SK-N-SH (cell line): ENCODE data around the gene CCSER1. TPM values are rescaled to one million over a fixed set of nuclear protein-coding genes. Genes with fewer than 3 reads are reported as not detected.

Experiments used
- CTCF ChIA-PET: fragments of 300-600, 350-600 bp; formaldehyde crosslinking; extraction: SDS; loops from one replicate; lab custom pipeline; 2021; lab: Yijun Ruan, JAX
- POLR2A ChIA-PET: fragments of 350-600 bp; sonication (Branson Sonifier 250); formaldehyde crosslinking; extraction: SDS; loops from one replicate; lab custom pipeline; 2020; ENCODE audit warnings: antibody characterized with exemption, inconsistent platforms; lab: Yijun Ruan, JAX
- DNase-seq: peaks from one replicate; pipeline ENCODE4 v3.0.0; 2012
- H2AFZ ChIP-seq: fragments of 200-600 bp; sonication (generic); 2 replicates; pipeline ENCODE4 v1.8.1; 2016; ENCODE audit warnings: antibody characterized with exemption, mild to moderate bottlenecking, low read depth
- H3F3A ChIP-seq: fragments of 200-600 bp; sonication (generic); replicated peaks from 2 replicates; pipeline ENCODE3; 2016; ENCODE audit warnings: antibody characterized with exemption, mild to moderate bottlenecking; ENCODE audit not compliant: insufficient read depth
- H3K27ac ChIP-seq, 2 experiments: fragments of 200-500 bp in 1 of 2; fragments of 200-600 bp in 1 of 2; sonication (Bioruptor generic) in 1 of 2; sonication (generic), shearing (Covaris generic) in 1 of 2; 2 replicates each; pipeline versions ENCODE4 v1.5.1 to v1.6.1; 2014 to 2016; ENCODE audit warnings: low read depth in 2 of 2, inconsistent platforms in 1 of 2, low read length in 1 of 2, mild to moderate bottlenecking in 1 of 2, mixed read lengths in 1 of 2
- H3K27me3 ChIP-seq: fragments of 200-600 bp; sonication (generic), shearing (Covaris generic); 2 replicates; pipeline ENCODE4 v1.6.1; 2016; ENCODE audit warnings: mixed run types; ENCODE audit not compliant: insufficient read depth
- H3K36me3 ChIP-seq, 2 experiments: fragments of 200-500 bp in 1 of 2; fragments of 200-600 bp in 1 of 2; sonication (Bioruptor generic) in 1 of 2; sonication (generic) in 1 of 2; replicated peaks in 1 of 2; 2 replicates each; pipeline versions ENCODE3 to v1.5.1; 2014 to 2016; ENCODE audit warnings: low read length in 1 of 2, mild to moderate bottlenecking in 1 of 2; ENCODE audit not compliant: insufficient read depth in 2 of 2, control insufficient read depth in 1 of 2
- H3K4me1 ChIP-seq, 2 experiments: fragments of 200-500 bp in 1 of 2; fragments of 200-600 bp in 1 of 2; sonication (Bioruptor generic) in 1 of 2; sonication (generic), shearing (Covaris generic) in 1 of 2; 2 replicates each; pipeline versions ENCODE4 v1.5.1 to v1.6.1; 2014 to 2016; ENCODE audit warnings: low read depth in 1 of 2, low read length in 1 of 2, mixed run types in 1 of 2; ENCODE audit not compliant: insufficient read depth in 2 of 2, control insufficient read depth in 1 of 2
- H3K4me2 ChIP-seq: fragments of 200-600 bp; sonication (generic), shearing (Covaris generic); 2 replicates; pipeline ENCODE4 v1.6.1; 2017; ENCODE audit warnings: mixed run types
- H3K4me3 ChIP-seq, 2 experiments: fragments of 200-500 bp in 1 of 2; fragments of 200-600 bp in 1 of 2; sonication (Bioruptor generic) in 1 of 2; sonication (generic), shearing (Covaris generic) in 1 of 2; 2 replicates each; pipeline versions ENCODE4 v1.5.1 to v1.8.1; 2014 to 2016; ENCODE audit warnings: low read depth in 2 of 2, inconsistent platforms in 1 of 2, low read length in 1 of 2, mild to moderate bottlenecking in 1 of 2, mixed read lengths in 1 of 2, moderate library complexity in 1 of 2
- H3K79me2 ChIP-seq: fragments of 200-600 bp; sonication (generic); 2 replicates; pipeline ENCODE4 v1.8.1; 2017; ENCODE audit warnings: mild to moderate bottlenecking; ENCODE audit not compliant: insufficient read depth
- H3K9ac ChIP-seq: fragments of 200-600 bp; sonication (generic); 2 replicates; pipeline ENCODE4 v1.6.1; 2017; ENCODE audit warnings: mixed run types
- H3K9me2 ChIP-seq: fragments of 200-600 bp; sonication (generic); 2 replicates; pipeline ENCODE4 v1.6.1; 2017; ENCODE audit warnings: mixed run types
- H3K9me3 ChIP-seq: fragments of 200-600 bp; sonication (generic); 2 replicates; pipeline ENCODE4 v1.6.1; 2017; ENCODE audit warnings: mixed run types, mild to moderate bottlenecking, moderate library complexity
- H4K20me1 ChIP-seq: fragments of 200-600 bp; sonication (generic); 2 replicates; pipeline ENCODE4 v1.6.1; 2017; ENCODE audit warnings: mild to moderate bottlenecking, mixed run types; ENCODE audit not compliant: insufficient read depth
- CHD2 ChIP-seq: fragments of 150-350 bp; IDR thresholded peaks from 2 replicates; pipeline ENCODE4 v1.6.1; 2018; ENCODE audit warnings: low read length; ENCODE audit not compliant: partially characterized antibody
- ELF1 ChIP-seq: IDR thresholded peaks from 2 replicates; pipeline ENCODE4 v1.4.0; 2012
- EP300 ChIP-seq, 2 experiments: IDR thresholded peaks; 2 replicates each; pipeline versions ENCODE4 v1.4.0 to v1.6.1; 2012; ENCODE audit warnings: borderline replicate concordance in 1 of 2, low read depth in 1 of 2, low read length in 1 of 2
- EZH2phosphoT487 ChIP-seq: fragments of 200-600 bp; sonication (generic); IDR thresholded peaks from 2 replicates; pipeline ENCODE4 v1.6.1; 2017; ENCODE audit warnings: low read depth, mixed run types, mild to moderate bottlenecking, antibody characterized with exemption, moderate library complexity, borderline replicate concordance
- FOXJ3 ChIP-seq: sonication (generic); formaldehyde crosslinking; IDR thresholded peaks from 2 replicates; pipeline ENCODE4 v1.5.1; 2020; ENCODE audit warnings: mild to moderate bottlenecking, missing genetic modification reagents
- FOXM1 ChIP-seq: IDR thresholded peaks from 2 replicates; pipeline ENCODE4 v1.4.0; 2012; ENCODE audit warnings: low read depth, mild to moderate bottlenecking
- GABPA ChIP-seq: IDR thresholded peaks from 2 replicates; pipeline ENCODE4 v1.4.0; 2012; ENCODE audit warnings: low read depth, mild to moderate bottlenecking
- GATA2 ChIP-seq: sonication (generic); formaldehyde crosslinking; IDR thresholded peaks from 2 replicates; pipeline ENCODE4 v1.5.0; 2020; ENCODE audit warnings: mild to moderate bottlenecking, missing genetic modification reagents
- MXI1 ChIP-seq: IDR thresholded peaks from 2 replicates; pipeline ENCODE4 v1.6.1; 2012; ENCODE audit warnings: mild to moderate bottlenecking, low read depth, low read length, improper control_type of control experiment
- POLR2AphosphoS5 ChIP-seq: IDR thresholded peaks from 2 replicates; pipeline ENCODE4 v1.6.1; 2012; ENCODE audit warnings: low read depth, low read length
- RAD21 ChIP-seq: IDR thresholded peaks from 2 replicates; pipeline ENCODE4 v1.6.1; 2012; ENCODE audit warnings: mild to moderate bottlenecking, low read length
- RFX5 ChIP-seq: IDR thresholded peaks from 2 replicates; pipeline ENCODE4 v1.6.1; 2012; ENCODE audit warnings: mild to moderate bottlenecking, improper control_type of control experiment, low read length
- RXRA ChIP-seq: IDR thresholded peaks from 2 replicates; pipeline ENCODE4 v1.4.0; 2012; ENCODE audit warnings: low read depth, mild to moderate bottlenecking, borderline replicate concordance
- SIN3A ChIP-seq: IDR thresholded peaks from 2 replicates; pipeline ENCODE4 v1.6.1; 2012; ENCODE audit warnings: low read depth, mild to moderate bottlenecking, low read length, moderate library complexity, borderline replicate concordance
- TEAD4 ChIP-seq: IDR thresholded peaks from 2 replicates; pipeline ENCODE4 v1.4.0; 2012; ENCODE audit warnings: mild to moderate bottlenecking, borderline replicate concordance; ENCODE audit not compliant: insufficient read depth
- USF2 ChIP-seq: fragments of 150-350 bp; IDR thresholded peaks from 2 replicates; pipeline ENCODE4 v1.6.1; 2017; ENCODE audit warnings: antibody characterized with exemption, low read length, low read depth, borderline replicate concordance
- ZBTB33 ChIP-seq: IDR thresholded peaks from 2 replicates; pipeline ENCODE4 v1.4.0; 2012; ENCODE audit warnings: low read depth, borderline replicate concordance
- WGBS: methylation state at CpG from one replicate; pipeline ENCODE4 v1.1.6; 2017; ENCODE audit warnings: low lambda C conversion rate; 5-methylcytosine and 5-hydroxymethylcytosine counted together
- polyA plus RNA-seq, 3 experiments: library from polyadenylated mRNA; depleted of rRNA; stranded (reverse); fragments of >200 nt; gene quantifications; 2 replicates each; pipeline ENCODE4 v1.2.3, GENCODE V29; 2012
- TF ChIP-seq, protein P1 (sequence below): fragments of 200-600 bp; sonication (generic); IDR thresholded peaks from 2 replicates; pipeline ENCODE4 v1.6.1; 2017; ENCODE audit warnings: antibody characterized with exemption, mild to moderate bottlenecking, moderate library complexity
- TF ChIP-seq, protein P2 (sequence below): IDR thresholded peaks from 2 replicates; pipeline ENCODE4; 2012
- TF ChIP-seq, protein P3 (sequence below): IDR thresholded peaks from 2 replicates; pipeline ENCODE4 v1.6.1; 2012; ENCODE audit warnings: mild to moderate bottlenecking, low read depth, low read length, moderate library complexity

Gene CCSER1
- polyA plus RNA-seq, 1 of the 3 experiments (the other 2 are of a cell fraction): 0.05 TPM

GRCh38 chr4:91340822-91341221, 1213.6 kb downstream of the CCSER1 start:
- H3K27me3 ChIP-seq: no peaks in the 10 kb centered on the region
- H3F3A ChIP-seq: no peaks in the 10 kb centered on the region
- H3K9ac ChIP-seq: no peak overlapping the region
- no peak for TF ChIP-seq RXRA
- no peak for TF ChIP-seq USF2
- TF ChIP-seq FOXJ3 (CRISPR knock-in tag): no peak
- no peak for TF ChIP-seq GABPA
- no peak for TF ChIP-seq FOXM1
- TF ChIP-seq SIN3A: no peak
- TF ChIP-seq MXI1: no peak
- TF ChIP-seq, protein P1, sequence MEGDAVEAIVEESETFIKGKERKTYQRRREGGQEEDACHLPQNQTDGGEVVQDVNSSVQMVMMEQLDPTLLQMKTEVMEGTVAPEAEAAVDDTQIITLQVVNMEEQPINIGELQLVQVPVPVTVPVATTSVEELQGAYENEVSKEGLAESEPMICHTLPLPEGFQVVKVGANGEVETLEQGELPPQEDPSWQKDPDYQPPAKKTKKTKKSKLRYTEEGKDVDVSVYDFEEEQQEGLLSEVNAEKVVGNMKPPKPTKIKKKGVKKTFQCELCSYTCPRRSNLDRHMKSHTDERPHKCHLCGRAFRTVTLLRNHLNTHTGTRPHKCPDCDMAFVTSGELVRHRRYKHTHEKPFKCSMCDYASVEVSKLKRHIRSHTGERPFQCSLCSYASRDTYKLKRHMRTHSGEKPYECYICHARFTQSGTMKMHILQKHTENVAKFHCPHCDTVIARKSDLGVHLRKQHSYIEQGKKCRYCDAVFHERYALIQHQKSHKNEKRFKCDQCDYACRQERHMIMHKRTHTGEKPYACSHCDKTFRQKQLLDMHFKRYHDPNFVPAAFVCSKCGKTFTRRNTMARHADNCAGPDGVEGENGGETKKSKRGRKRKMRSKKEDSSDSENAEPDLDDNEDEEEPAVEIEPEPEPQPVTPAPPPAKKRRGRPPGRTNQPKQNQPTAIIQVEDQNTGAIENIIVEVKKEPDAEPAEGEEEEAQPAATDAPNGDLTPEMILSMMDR: no peak
- TF ChIP-seq, protein P2, sequence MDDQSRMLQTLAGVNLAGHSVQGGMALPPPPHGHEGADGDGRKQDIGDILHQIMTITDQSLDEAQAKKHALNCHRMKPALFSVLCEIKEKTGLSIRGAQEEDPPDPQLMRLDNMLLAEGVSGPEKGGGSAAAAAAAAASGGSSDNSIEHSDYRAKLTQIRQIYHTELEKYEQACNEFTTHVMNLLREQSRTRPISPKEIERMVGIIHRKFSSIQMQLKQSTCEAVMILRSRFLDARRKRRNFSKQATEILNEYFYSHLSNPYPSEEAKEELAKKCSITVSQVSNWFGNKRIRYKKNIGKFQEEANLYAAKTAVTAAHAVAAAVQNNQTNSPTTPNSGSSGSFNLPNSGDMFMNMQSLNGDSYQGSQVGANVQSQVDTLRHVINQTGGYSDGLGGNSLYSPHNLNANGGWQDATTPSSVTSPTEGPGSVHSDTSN: no peak
- no peak for TF ChIP-seq CHD2
- TF ChIP-seq GATA2 (CRISPR knock-in tag): no peak
- TF ChIP-seq POLR2AphosphoS5: no peak
- TF ChIP-seq EZH2phosphoT487: no peak
- no peak for TF ChIP-seq RFX5
- no peak for TF ChIP-seq EP300 (IDR thresholded peaks at IDR 0.05; ENCODE audit: borderline replicate concordance in 1 of 2, low read depth in 1 of 2, low read length in 1 of 2)
- no peak for TF ChIP-seq RAD21
- TF ChIP-seq, protein P3, sequence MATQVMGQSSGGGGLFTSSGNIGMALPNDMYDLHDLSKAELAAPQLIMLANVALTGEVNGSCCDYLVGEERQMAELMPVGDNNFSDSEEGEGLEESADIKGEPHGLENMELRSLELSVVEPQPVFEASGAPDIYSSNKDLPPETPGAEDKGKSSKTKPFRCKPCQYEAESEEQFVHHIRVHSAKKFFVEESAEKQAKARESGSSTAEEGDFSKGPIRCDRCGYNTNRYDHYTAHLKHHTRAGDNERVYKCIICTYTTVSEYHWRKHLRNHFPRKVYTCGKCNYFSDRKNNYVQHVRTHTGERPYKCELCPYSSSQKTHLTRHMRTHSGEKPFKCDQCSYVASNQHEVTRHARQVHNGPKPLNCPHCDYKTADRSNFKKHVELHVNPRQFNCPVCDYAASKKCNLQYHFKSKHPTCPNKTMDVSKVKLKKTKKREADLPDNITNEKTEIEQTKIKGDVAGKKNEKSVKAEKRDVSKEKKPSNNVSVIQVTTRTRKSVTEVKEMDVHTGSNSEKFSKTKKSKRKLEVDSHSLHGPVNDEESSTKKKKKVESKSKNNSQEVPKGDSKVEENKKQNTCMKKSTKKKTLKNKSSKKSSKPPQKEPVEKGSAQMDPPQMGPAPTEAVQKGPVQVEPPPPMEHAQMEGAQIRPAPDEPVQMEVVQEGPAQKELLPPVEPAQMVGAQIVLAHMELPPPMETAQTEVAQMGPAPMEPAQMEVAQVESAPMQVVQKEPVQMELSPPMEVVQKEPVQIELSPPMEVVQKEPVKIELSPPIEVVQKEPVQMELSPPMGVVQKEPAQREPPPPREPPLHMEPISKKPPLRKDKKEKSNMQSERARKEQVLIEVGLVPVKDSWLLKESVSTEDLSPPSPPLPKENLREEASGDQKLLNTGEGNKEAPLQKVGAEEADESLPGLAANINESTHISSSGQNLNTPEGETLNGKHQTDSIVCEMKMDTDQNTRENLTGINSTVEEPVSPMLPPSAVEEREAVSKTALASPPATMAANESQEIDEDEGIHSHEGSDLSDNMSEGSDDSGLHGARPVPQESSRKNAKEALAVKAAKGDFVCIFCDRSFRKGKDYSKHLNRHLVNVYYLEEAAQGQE: no peak
- TF ChIP-seq TEAD4: no peak
- no peak for TF ChIP-seq ZBTB33
- no peak for TF ChIP-seq ELF1
- no peaks in the 10 kb centered on the region for H3K9me2 ChIP-seq
- no peaks in the 10 kb centered on the region for H3K36me3 ChIP-seq
- peak overlapping the region; percentile 63; the same call in 1 of the 2 replicates for H2AFZ ChIP-seq
- no peak overlapping the region for H3K4me3 ChIP-seq
- no peaks in the 10 kb centered on the region for H3K79me2 ChIP-seq
- no peaks in the 10 kb centered on the region for H3K9me3 ChIP-seq
- DNase-seq: no peak
- ChIA-PET POLR2A (no interaction called here), CTCF (no interaction called here)
- H3K4me2 ChIP-seq: no peak overlapping the region
- 60% methylated on average over 1 of the region's 1 CpG for WGBS
- H4K20me1 ChIP-seq: no peaks in the 10 kb centered on the region
- peak overlapping the region in 1 of 2 experiments; percentile 41; a peak in 1 of 4 replicates for H3K27ac ChIP-seq
- H3K4me1 ChIP-seq: 0 out of 4 replicates have a peak, but pooled peaks cover 0 to 15% of the 10 kb centered on the region in 2 experiments
